Duodenal mucosa (tissue), 2 donors: ENCODE results near the gene KCTD3.
A peak's percentile ranks its signal among the peaks of the same experiment; 100 is the strongest.

Source experiments
- H3K27ac ChIP-seq: one replicate; pipeline ENCODE4 v1.7.0; 2013; ENCODE audit warnings: low read depth, low read length
- H3K27me3 ChIP-seq, 2 donors: one replicate each; pipeline ENCODE4 v1.7.0; 2013; ENCODE audit warnings: low read length in 2 of 2, control low read depth in 1 of 2; ENCODE audit not compliant: insufficient read depth in 2 of 2, control insufficient read depth in 1 of 2
- H3K36me3 ChIP-seq, 2 donors: one replicate each; pipeline ENCODE4 v1.7.0; 2013; ENCODE audit warnings: low read length in 2 of 2, control low read depth in 1 of 2; ENCODE audit not compliant: insufficient read depth in 2 of 2, control insufficient read depth in 1 of 2
- H3K4me1 ChIP-seq, 2 donors: one replicate each; pipeline ENCODE4 v1.7.0; 2013; ENCODE audit warnings: low read length in 2 of 2, control low read depth in 1 of 2; ENCODE audit not compliant: insufficient read depth in 2 of 2, control insufficient read depth in 1 of 2
- H3K4me3 ChIP-seq, 2 donors: one replicate each; pipeline ENCODE4 v1.7.0; 2013; ENCODE audit warnings: low read length in 2 of 2, low read depth in 1 of 2
- H3K9ac ChIP-seq, 2 donors: one replicate each; pipeline ENCODE4 v1.7.0; 2013; ENCODE audit warnings: low read length in 2 of 2, low read depth in 1 of 2
- H3K9me3 ChIP-seq, 2 donors: one replicate each; pipeline ENCODE4 v1.7.0; 2013; ENCODE audit warnings: low read length in 2 of 2, control low read depth in 1 of 2; ENCODE audit not compliant: control insufficient read depth in 1 of 2

Gene KCTD3

GRCh38 chr1:215530401-215530984 lies 36.6 kb upstream of the KCTD3 start:
- Histone ChIP-seq H3K9ac (no peak overlapping the region), H3K27ac (no peak overlapping the region), H3K27me3 (no peaks in the 10 kb centered on the region), H3K4me1 (no peaks in the 10 kb centered on the region), H3K4me3 (no peak overlapping the region), H3K9me3 (no peaks in the 10 kb centered on the region), H3K36me3 (no peaks in the 10 kb centered on the region)

- H3K27me3 ChIP-seq: no peaks in the 10 kb centered on the region
- H3K36me3 ChIP-seq: no peaks in the 10 kb centered on the region
- peaks cover 0 to 4% of the 10 kb centered on the region in 2 donors for H3K9me3 ChIP-seq
- H3K9ac ChIP-seq: no peak overlapping the region
- H3K4me1 ChIP-seq: peaks cover 4 to 17% of the 10 kb centered on the region in 2 donors
- no peak overlapping the region for H3K4me3 ChIP-seq
- no peak overlapping the region for H3K27ac ChIP-seq
These were observed 27.1 kb upstream of the KCTD3 start for GRCh38 chr1:215539803-215540570.

GRCh38 chr1:215542301-215542700 lies 24.8 kb upstream of the KCTD3 start:
- H3K27me3 ChIP-seq: no peaks in the 10 kb centered on the region
- no peak overlapping the region for H3K4me3 ChIP-seq
- peaks cover 0 to 4% of the 10 kb centered on the region in 2 donors for H3K9me3 ChIP-seq
- H3K36me3 ChIP-seq: no peaks in the 10 kb centered on the region
- peaks cover 4 to 17% of the 10 kb centered on the region in 2 donors for H3K4me1 ChIP-seq
- no peak overlapping the region for H3K9ac ChIP-seq
- H3K27ac ChIP-seq: no peak overlapping the region

GRCh38 chr1:215543191-215543606 lies 23.9 kb upstream of the KCTD3 start:
- no peaks in the 10 kb centered on the region for H3K36me3 ChIP-seq
- peaks cover 0 to 4% of the 10 kb centered on the region in 2 donors for H3K9me3 ChIP-seq
- H3K9ac ChIP-seq: no peak overlapping the region
- H3K4me1 ChIP-seq: peaks cover 4 to 17% of the 10 kb centered on the region in 2 donors
- no peaks in the 10 kb centered on the region for H3K27me3 ChIP-seq
- peak overlapping the region in 1 of 2 donors; percentile 22 for H3K4me3 ChIP-seq
- no peak overlapping the region for H3K27ac ChIP-seq

- peaks cover 0 to 4% of the 10 kb centered on the region in 2 donors for H3K9me3 ChIP-seq
- H3K4me3 ChIP-seq: no peak overlapping the region
- H3K27ac ChIP-seq: no peak overlapping the region
- no peaks in the 10 kb centered on the region for H3K36me3 ChIP-seq
- peaks cover 4 to 17% of the 10 kb centered on the region in 2 donors for H3K4me1 ChIP-seq
- no peaks in the 10 kb centered on the region for H3K27me3 ChIP-seq
- no peak overlapping the region for H3K9ac ChIP-seq
These were observed 23.3 kb upstream of the KCTD3 start for GRCh38 chr1:215543806-215544205.

GRCh38 chr1:215544566-215544965 lies 22.5 kb upstream of the KCTD3 start:
- H3K9ac ChIP-seq: no peak overlapping the region
- no peak overlapping the region for H3K27ac ChIP-seq
- no peaks in the 10 kb centered on the region for H3K27me3 ChIP-seq
- peaks cover 0 to 4% of the 10 kb centered on the region in 2 donors for H3K9me3 ChIP-seq
- no peak overlapping the region for H3K4me3 ChIP-seq
- H3K36me3 ChIP-seq: no peaks in the 10 kb centered on the region
- peaks cover 4 to 17% of the 10 kb centered on the region in 2 donors for H3K4me1 ChIP-seq

- H3K36me3 ChIP-seq: no peaks in the 10 kb centered on the region
- no peak overlapping the region for H3K9ac ChIP-seq
- H3K27me3 ChIP-seq: no peaks in the 10 kb centered on the region
- H3K4me1 ChIP-seq: peaks cover 4 to 17% of the 10 kb centered on the region in 2 donors
- H3K9me3 ChIP-seq: peaks cover 0 to 4% of the 10 kb centered on the region in 2 donors
- no peak overlapping the region for H3K27ac ChIP-seq
- H3K4me3 ChIP-seq: no peak overlapping the region
These were observed 22.0 kb upstream of the KCTD3 start for GRCh38 chr1:215545096-215545495.

- Histone ChIP-seq H3K4me1 (peaks cover 4 to 10% of the 10 kb centered on the region in 2 donors), H3K36me3 (no peaks in the 10 kb centered on the region), H3K9me3 (peaks cover 0 to 4% of the 10 kb centered on the region in 2 donors), H3K9ac (no peak overlapping the region), H3K27ac (no peak overlapping the region), H3K4me3 (no peak overlapping the region), H3K27me3 (no peaks in the 10 kb centered on the region)
These were observed 20.1 kb upstream of the KCTD3 start for GRCh38 chr1:215547011-215547410.

GRCh38 chr1:215551806-215552205 lies 15.3 kb upstream of the KCTD3 start:
- Histone ChIP-seq H3K27me3 (no peaks in the 10 kb centered on the region), H3K36me3 (no peaks in the 10 kb centered on the region), H3K9me3 (no peaks in the 10 kb centered on the region), H3K4me3 (no peak overlapping the region), H3K4me1 (peaks cover 7% of the 10 kb centered on the region in 2 donors), H3K27ac (no peak overlapping the region), H3K9ac (no peak overlapping the region)

- Histone ChIP-seq H3K27ac (no peak overlapping the region), H3K4me3 (no peak overlapping the region), H3K9ac (no peak overlapping the region), H3K27me3 (no peaks in the 10 kb centered on the region), H3K36me3 (no peaks in the 10 kb centered on the region), H3K4me1 (peaks cover 18 to 21% of the 10 kb centered on the region in 2 donors), H3K9me3 (no peaks in the 10 kb centered on the region)
These were observed 12.2 kb upstream of the KCTD3 start for GRCh38 chr1:215554865-215555264.
